Panc1 (cell line): Measurements from ENCODE around the gene HSD17B3. TPM values are rescaled to one million over a fixed set of nuclear protein-coding genes. Genes with fewer than 3 reads are reported as not detected.

ENCODE experiments used
- ATAC-seq: fragments of 200-7000 bp; cut with Tn5 transposase; 2 replicates; pipeline ENCODE4 v1.9.1; 2020; ENCODE audit warnings: mild to moderate bottlenecking, moderate library complexity
- BruUV-seq: library from RNA; stranded (reverse); fragments of 400-500 nt; replicated peaks from 2 replicates; lab custom pipeline; 2021; lab: Mats Ljungman, UMichigan
- CTCF ChIA-PET: fragments of 300-600 bp; sonication (Branson Sonifier 250); formaldehyde crosslinking; loops from one replicate; lab custom pipeline; 2022; ENCODE audit warnings: antibody characterized with exemption; lab: Charles Lee
- POLR2A ChIA-PET: fragments of 300-600 bp; sonication (Branson Sonifier 250); formaldehyde crosslinking; loops from one replicate; lab custom pipeline; 2022; ENCODE audit warnings: antibody characterized with exemption; lab: Charles Lee
- DNase-seq: peaks from one replicate; pipeline ENCODE4 v3.0.0-alpha.2; 2010; ENCODE audit warnings: low read depth, low spot score
- H3K27ac ChIP-seq: 2 replicates; pipeline ENCODE4 v1.5.1; 2011; ENCODE audit warnings: mild to moderate bottlenecking, low read length, inconsistent platforms
- H3K27me3 ChIP-seq: fragments of 200-500 bp; sonication (Bioruptor generic); 2 replicates; pipeline ENCODE4 v1.6.0; 2014; ENCODE audit warnings: low read length, inconsistent platforms; ENCODE audit not compliant: control insufficient read depth, insufficient read depth
- H3K36me3 ChIP-seq: fragments of 200-500 bp; sonication (Bioruptor generic); 2 replicates; pipeline ENCODE4 v1.5.1; 2014; ENCODE audit warnings: inconsistent platforms, mild to moderate bottlenecking, low read length, moderate library complexity; ENCODE audit not compliant: control insufficient read depth, insufficient read depth
- H3K4me1 ChIP-seq: 2 replicates; pipeline ENCODE4 v1.5.1; 2011; ENCODE audit warnings: inconsistent platforms, mild to moderate bottlenecking, low read length, moderate library complexity; ENCODE audit not compliant: control insufficient read depth, insufficient read depth
- H3K4me3 ChIP-seq, 2 experiments: 2 replicates each; pipeline ENCODE4 v1.5.1; 2011 to 2012; ENCODE audit warnings: low read depth in 2 of 2, low read length in 2 of 2, mild to moderate bottlenecking in 2 of 2, inconsistent platforms in 1 of 2, moderate library complexity in 1 of 2
- H3K9me3 ChIP-seq: fragments of 200-500 bp; sonication (Bioruptor generic); 2 replicates; pipeline ENCODE4 v1.5.1; 2014; ENCODE audit warnings: low read depth, mild to moderate bottlenecking, inconsistent platforms, low read length, moderate library complexity; ENCODE audit not compliant: control insufficient read depth, insufficient read depth
- POLR2AphosphoS5 ChIP-seq: IDR thresholded peaks from 2 replicates; pipeline ENCODE4 v1.6.1; 2012; ENCODE audit warnings: mild to moderate bottlenecking, low read depth, low read length, moderate library complexity
- SIN3A ChIP-seq: IDR thresholded peaks from 2 replicates; pipeline ENCODE4 v1.6.1; 2012; ENCODE audit warnings: low read depth, mild to moderate bottlenecking, low read length, moderate library complexity, borderline replicate concordance; ENCODE audit not compliant: insufficient read depth
- TCF7L2 ChIP-seq: IDR thresholded peaks from 2 replicates; pipeline ENCODE4 v1.6.1; 2011; ENCODE audit warnings: mild to moderate bottlenecking, low read depth, low read length, inconsistent platforms
- in situ Hi-C: cut with HindIII; loops from 2 replicates; pipeline ENCODE4 v1.10.0; 2016; ENCODE audit warnings: low sequenced_read_pairs, low pct_unique_long_range_greater_than_20kb
- intact Hi-C: fragments of 100-400 bp; cut with micrococcal nuclease; formaldehyde crosslinking; loops from one replicate; pipeline ENCODE4 v1.10.0; 2022; ENCODE audit not compliant: unreplicated experiment
- total RNA-seq: library from RNA; stranded (reverse); gene quantifications from one replicate; pipeline ENCODE4 v1.2.1, GENCODE V29; 2021; ENCODE audit not compliant: unreplicated experiment
- TF ChIP-seq, protein P1 (sequence below), 2 experiments: IDR thresholded peaks; 2 replicates each; pipeline ENCODE4 v1.6.1; 2011 to 2012; ENCODE audit warnings: low read depth in 2 of 2, control low read depth in 1 of 2, low read length in 1 of 2, mild to moderate bottlenecking in 1 of 2, moderate library complexity in 1 of 2; ENCODE audit not compliant: insufficient read depth in 1 of 2
- TF ChIP-seq, protein P2 (sequence below): fragments of 450-650 bp; IDR thresholded peaks from 2 replicates; pipeline ENCODE4 v1.5.1; 2017; ENCODE audit warnings: mild to moderate bottlenecking

HSD17B3 gene
- total RNA-seq, 1 experiment from 2014 or later, result 0.39 TPM

DNA sequence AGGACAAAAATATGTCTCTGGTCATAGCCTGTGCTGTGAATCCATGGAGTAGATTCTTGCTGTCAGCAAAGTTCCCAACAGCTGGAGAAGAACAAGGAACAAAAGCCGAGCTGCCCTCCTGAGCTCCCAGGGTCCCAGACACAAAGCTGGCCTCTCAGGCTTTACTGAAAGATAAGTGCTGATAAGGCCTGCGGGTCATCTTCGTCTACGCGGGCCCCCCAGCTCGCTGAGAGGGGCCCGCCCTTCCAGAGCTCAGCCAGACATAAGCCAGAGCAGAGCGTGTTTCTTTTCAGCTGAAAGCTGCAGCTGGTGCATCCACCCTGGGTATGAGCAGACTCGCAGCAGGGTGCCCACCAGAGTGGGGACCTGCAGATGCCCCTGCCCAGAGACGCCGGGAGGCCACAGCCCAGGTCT is 84.7 kb downstream of the HSD17B3 start:
- in situ Hi-C loops (no loop called here), intact Hi-C loops (no loop called here)
- CTCF ChIA-PET, result interaction anchor here (0.6 to 0.8 kb wide), 2 partner anchors 27 to 667 kb away, joined by 4 read pairs; no protein-coding TSS in a partner anchor
- no peaks in the 10 kb centered on the region for H3K9me3 ChIP-seq
- TF ChIP-seq, protein P1, sequence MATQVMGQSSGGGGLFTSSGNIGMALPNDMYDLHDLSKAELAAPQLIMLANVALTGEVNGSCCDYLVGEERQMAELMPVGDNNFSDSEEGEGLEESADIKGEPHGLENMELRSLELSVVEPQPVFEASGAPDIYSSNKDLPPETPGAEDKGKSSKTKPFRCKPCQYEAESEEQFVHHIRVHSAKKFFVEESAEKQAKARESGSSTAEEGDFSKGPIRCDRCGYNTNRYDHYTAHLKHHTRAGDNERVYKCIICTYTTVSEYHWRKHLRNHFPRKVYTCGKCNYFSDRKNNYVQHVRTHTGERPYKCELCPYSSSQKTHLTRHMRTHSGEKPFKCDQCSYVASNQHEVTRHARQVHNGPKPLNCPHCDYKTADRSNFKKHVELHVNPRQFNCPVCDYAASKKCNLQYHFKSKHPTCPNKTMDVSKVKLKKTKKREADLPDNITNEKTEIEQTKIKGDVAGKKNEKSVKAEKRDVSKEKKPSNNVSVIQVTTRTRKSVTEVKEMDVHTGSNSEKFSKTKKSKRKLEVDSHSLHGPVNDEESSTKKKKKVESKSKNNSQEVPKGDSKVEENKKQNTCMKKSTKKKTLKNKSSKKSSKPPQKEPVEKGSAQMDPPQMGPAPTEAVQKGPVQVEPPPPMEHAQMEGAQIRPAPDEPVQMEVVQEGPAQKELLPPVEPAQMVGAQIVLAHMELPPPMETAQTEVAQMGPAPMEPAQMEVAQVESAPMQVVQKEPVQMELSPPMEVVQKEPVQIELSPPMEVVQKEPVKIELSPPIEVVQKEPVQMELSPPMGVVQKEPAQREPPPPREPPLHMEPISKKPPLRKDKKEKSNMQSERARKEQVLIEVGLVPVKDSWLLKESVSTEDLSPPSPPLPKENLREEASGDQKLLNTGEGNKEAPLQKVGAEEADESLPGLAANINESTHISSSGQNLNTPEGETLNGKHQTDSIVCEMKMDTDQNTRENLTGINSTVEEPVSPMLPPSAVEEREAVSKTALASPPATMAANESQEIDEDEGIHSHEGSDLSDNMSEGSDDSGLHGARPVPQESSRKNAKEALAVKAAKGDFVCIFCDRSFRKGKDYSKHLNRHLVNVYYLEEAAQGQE (IDR thresholded peaks at IDR 0.05; ENCODE audit: insufficient read depth in 1 of 2, low read depth in 2 of 2, low read length in 1 of 2), result no peak
- TF ChIP-seq, protein P2, sequence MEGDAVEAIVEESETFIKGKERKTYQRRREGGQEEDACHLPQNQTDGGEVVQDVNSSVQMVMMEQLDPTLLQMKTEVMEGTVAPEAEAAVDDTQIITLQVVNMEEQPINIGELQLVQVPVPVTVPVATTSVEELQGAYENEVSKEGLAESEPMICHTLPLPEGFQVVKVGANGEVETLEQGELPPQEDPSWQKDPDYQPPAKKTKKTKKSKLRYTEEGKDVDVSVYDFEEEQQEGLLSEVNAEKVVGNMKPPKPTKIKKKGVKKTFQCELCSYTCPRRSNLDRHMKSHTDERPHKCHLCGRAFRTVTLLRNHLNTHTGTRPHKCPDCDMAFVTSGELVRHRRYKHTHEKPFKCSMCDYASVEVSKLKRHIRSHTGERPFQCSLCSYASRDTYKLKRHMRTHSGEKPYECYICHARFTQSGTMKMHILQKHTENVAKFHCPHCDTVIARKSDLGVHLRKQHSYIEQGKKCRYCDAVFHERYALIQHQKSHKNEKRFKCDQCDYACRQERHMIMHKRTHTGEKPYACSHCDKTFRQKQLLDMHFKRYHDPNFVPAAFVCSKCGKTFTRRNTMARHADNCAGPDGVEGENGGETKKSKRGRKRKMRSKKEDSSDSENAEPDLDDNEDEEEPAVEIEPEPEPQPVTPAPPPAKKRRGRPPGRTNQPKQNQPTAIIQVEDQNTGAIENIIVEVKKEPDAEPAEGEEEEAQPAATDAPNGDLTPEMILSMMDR, result no peak
- no peak for TF ChIP-seq POLR2AphosphoS5
- no peak for TF ChIP-seq TCF7L2
- TF ChIP-seq SIN3A, result no peak
- H3K4me3 ChIP-seq, result no peak overlapping the region
- DNase-seq (no peak), ATAC-seq (no peak)
- H3K27me3 ChIP-seq, result no peaks in the 10 kb centered on the region
- no TSS peak for BruUV-seq
- no peaks in the 10 kb centered on the region for H3K4me1 ChIP-seq
- H3K27ac ChIP-seq, result no peak overlapping the region
- no peaks in the 10 kb centered on the region for H3K36me3 ChIP-seq
- POLR2A ChIA-PET, result no interaction called here

DNA sequence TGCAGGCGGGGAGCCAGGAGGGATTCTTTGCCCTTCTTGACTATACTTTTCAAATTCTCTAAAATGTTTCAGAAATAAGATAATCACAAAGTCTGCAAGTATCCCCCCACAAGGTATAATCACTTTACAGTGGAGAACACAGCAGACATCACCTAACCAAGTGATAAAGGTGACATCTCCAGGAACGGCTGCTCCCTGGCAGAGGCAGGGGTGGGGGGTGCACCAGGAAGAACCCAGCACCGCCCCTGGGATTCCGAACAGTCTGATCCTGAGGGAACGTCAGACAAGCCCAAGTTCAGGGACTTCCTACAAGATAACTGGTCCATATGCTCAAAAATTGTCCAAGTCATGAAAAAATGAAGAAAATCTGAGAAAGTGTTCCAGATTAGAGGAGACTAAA is 85.4 kb downstream of the HSD17B3 start:
- no peak for ATAC-seq
- Histone ChIP-seq H3K4me3 (no peak overlapping the region), H3K4me1 (no peaks in the 10 kb centered on the region), H3K9me3 (no peaks in the 10 kb centered on the region), H3K36me3 (no peaks in the 10 kb centered on the region), H3K27me3 (no peaks in the 10 kb centered on the region), H3K27ac (no peak overlapping the region)
- POLR2A ChIA-PET, result no interaction called here
- in situ Hi-C loops (no loop called here), intact Hi-C loops (no loop called here)
- no peak for TF ChIP-seq TCF7L2
- no peak for TF ChIP-seq POLR2AphosphoS5
- CTCF ChIA-PET, result no interaction called here
- no TSS peak for BruUV-seq
- DNase-seq, result no peak

DNA sequence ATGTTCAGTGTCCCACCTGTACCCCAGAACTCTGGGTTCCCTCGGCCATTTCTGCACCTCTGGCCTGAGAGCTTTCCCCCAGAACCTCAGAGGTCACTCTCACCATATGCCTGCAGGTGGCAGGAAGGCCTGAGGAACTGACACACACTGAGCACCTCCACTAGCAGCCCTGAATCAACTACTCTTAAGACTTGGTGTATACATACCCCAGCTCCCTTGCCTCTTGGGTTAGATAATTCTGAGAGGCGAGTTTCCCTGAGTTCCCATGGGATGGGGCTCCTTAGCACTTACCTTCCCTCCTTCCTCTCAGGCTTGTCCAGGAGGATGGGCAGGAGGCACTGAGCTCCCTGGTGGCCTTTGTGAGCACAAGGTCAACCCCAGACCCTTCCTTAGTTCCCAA is 86.1 kb downstream of the HSD17B3 start:
- ChIA-PET CTCF (no interaction called here), POLR2A (no interaction called here)
- DNase-seq (no peak), ATAC-seq (no peak)
- no peak for TF ChIP-seq SIN3A
- TF ChIP-seq, protein P2, result no peak
- no peak for TF ChIP-seq POLR2AphosphoS5
- TF ChIP-seq, protein P1 (IDR thresholded peaks at IDR 0.05; ENCODE audit: insufficient read depth in 1 of 2, low read depth in 2 of 2, low read length in 1 of 2), result no peak
- no peak for TF ChIP-seq TCF7L2
- no TSS peak for BruUV-seq
- no peaks in the 10 kb centered on the region for H3K27me3 ChIP-seq
- H3K36me3 ChIP-seq, result no peaks in the 10 kb centered on the region
- no peak overlapping the region for H3K27ac ChIP-seq
- H3K4me3 ChIP-seq, result no peak overlapping the region
- no peaks in the 10 kb centered on the region for H3K9me3 ChIP-seq
- H3K4me1 ChIP-seq, result no peaks in the 10 kb centered on the region
- in situ Hi-C loops (no loop called here), intact Hi-C loops (no loop called here)
